ENCODE data around the gene OSM.

- no peak for TF ChIP-seq RAD21 (IDR thresholded peaks at IDR 0.05)
- TF ChIP-seq CTCF (IDR thresholded peaks at IDR 0.05; ENCODE audit: low read depth, low read length, missing input control) = no peak
- TF ChIP-seq NR2F2 (IDR thresholded peaks at IDR 0.05) = no peak
- TF ChIP-seq GABPA (IDR thresholded peaks at IDR 0.05 in 1 of 2, conservative IDR thresholded peaks at IDR 0.05 in 1 of 2) = no peak
These were observed 22.0 kb downstream of the OSM start for GRCh38 chr22:30244641-30245040.

All from liver (tissue), 3 donors.